A172 (cell line): ENCODE data around the gene DPP10. TPM values are rescaled to one million over a fixed set of nuclear protein-coding genes. Genes with fewer than 3 reads are reported as not detected.

Experiments
- DNase-seq: peaks from one replicate; pipeline ENCODE4 v3.0.0-alpha.2; 2015; ENCODE audit warnings: low spot score
- total RNA-seq: library from RNA; depleted of rRNA; stranded (reverse); fragments of >200 nt; shearing (Covaris generic); gene quantifications from 2 replicates; pipeline ENCODE4 v1.2.3, GENCODE V29; 2014

The DPP10 gene
- total RNA-seq, 1 experiment from 2014 or later = not detected

- DNase-seq = no peak
Observed at GRCh38 chr2:114609203-114609602, 166.8 kb downstream of the DPP10 start.

GRCh38 chr2:114609801-114610200 lies 167.4 kb downstream of the DPP10 start:
- no peak for DNase-seq

GRCh38 chr2:114610677-114611076 lies 168.2 kb downstream of the DPP10 start:
- DNase-seq = no peak

GRCh38 chr2:114614592-114614991 lies 172.2 kb downstream of the DPP10 start:
- no peak for DNase-seq

- no peak for DNase-seq
Observed at GRCh38 chr2:114628481-114628880, 186.0 kb downstream of the DPP10 start.

GRCh38 chr2:114631146-114631545 lies 188.7 kb downstream of the DPP10 start:
- no peak for DNase-seq

- DNase-seq = no peak
Observed at GRCh38 chr2:114642166-114642770, 199.8 kb downstream of the DPP10 start.

GRCh38 chr2:114642988-114643553 lies 200.6 kb downstream of the DPP10 start:
- DNase-seq = no peak

GRCh38 chr2:114651933-114652332 lies 209.5 kb downstream of the DPP10 start:
- DNase-seq = no peak

- no peak for DNase-seq
Observed at GRCh38 chr2:114659880-114660279, 217.4 kb downstream of the DPP10 start.

- no peak for DNase-seq
Observed at GRCh38 chr2:114661971-114662939, 219.8 kb downstream of the DPP10 start.

- DNase-seq = no peak
Observed at GRCh38 chr2:114668415-114668814, 226.0 kb downstream of the DPP10 start.

GRCh38 chr2:114683251-114683650 lies 240.8 kb downstream of the DPP10 start:
- DNase-seq = no peak

- no peak for DNase-seq
Observed at GRCh38 chr2:114684403-114684802, 242.0 kb downstream of the DPP10 start.

GRCh38 chr2:114685102-114685501 lies 242.7 kb downstream of the DPP10 start:
- DNase-seq = no peak

- DNase-seq = no peak
Observed at GRCh38 chr2:114688241-114688640, 245.8 kb downstream of the DPP10 start.

- no peak for DNase-seq
Observed at GRCh38 chr2:114698520-114698919, 256.1 kb downstream of the DPP10 start.

- DNase-seq = no peak
Observed at GRCh38 chr2:114699423-114699944, 257.0 kb downstream of the DPP10 start.

GRCh38 chr2:114700440-114700839 lies 258.0 kb downstream of the DPP10 start:
- no peak for DNase-seq

- DNase-seq = no peak
Observed at GRCh38 chr2:114709936-114710850, 267.8 kb downstream of the DPP10 start.

- no peak for DNase-seq
Observed at GRCh38 chr2:114714313-114714712, 271.9 kb downstream of the DPP10 start.
